Stimulated activated CD8-positive, alpha-beta memory T cell treated with anti-CD3 and anti-CD28 coated beads, Interleukin-12 subunit alpha, Interleukin-12 subunit beta, amount 100 ng/mL, for 24 hours (primary cell): ENCODE results near the gene WFDC8.

Experiments
- DNase-seq: peaks from one replicate; pipeline ENCODE4 v3.0.0-alpha.2; 2020; ENCODE audit errors: extremely low read depth

The WFDC8 gene

GRCh38 chr20:45548410-45548809, 30.7 kb downstream of the WFDC8 start:
- no peak for DNase-seq

- DNase-seq, result no peak
These were observed 31.8 kb downstream of the WFDC8 start, which contains the start of gene EPPIN for GRCh38 chr20:45547206-45547770. EPPIN (minus strand) TSS chr20:45547401; CDS start chr20:45547357, 44 bp downstream.

- no peak for DNase-seq
These were observed 33.2 kb downstream of the WFDC8 start for GRCh38 chr20:45545754-45546453.

- no peak for DNase-seq
These were observed 33.7 kb downstream of the WFDC8 start for GRCh38 chr20:45545351-45545750.

- DNase-seq, result no peak
These were observed 39.7 kb downstream of the WFDC8 start, which contains the start of gene WFDC6 for GRCh38 chr20:45539382-45539781. WFDC6 (minus strand) TSS chr20:45539482; CDS start chr20:45539407, 75 bp downstream.

- no peak for DNase-seq
These were observed 40.8 kb downstream of the WFDC8 start for GRCh38 chr20:45538209-45538799.

- DNase-seq, result no peak
These were observed 51.8 kb downstream of the WFDC8 start for GRCh38 chr20:45527294-45527693.

GRCh38 chr20:45523821-45524220, 55.3 kb downstream of the WFDC8 start:
- DNase-seq, result no peak

GRCh38 chr20:45518282-45518681, 60.8 kb downstream of the WFDC8 start:
- DNase-seq, result no peak

GRCh38 chr20:45515147-45515913, 63.8 kb downstream of the WFDC8 start, which contains the start of gene SPINT3:
SPINT3 (minus strand) TSS chr20:45515622; CDS start chr20:45515608, 14 bp downstream.
- no peak for DNase-seq

- no peak for DNase-seq
These were observed 68.7 kb downstream of the WFDC8 start for GRCh38 chr20:45510242-45510862.

GRCh38 chr20:45509091-45509490, 70.0 kb downstream of the WFDC8 start:
- no peak for DNase-seq

GRCh38 chr20:45508068-45508886, 70.8 kb downstream of the WFDC8 start:
- DNase-seq, result no peak

GRCh38 chr20:45507011-45507820, 71.9 kb downstream of the WFDC8 start:
- no peak for DNase-seq

GRCh38 chr20:45506398-45506797, 72.7 kb downstream of the WFDC8 start:
- no peak for DNase-seq

GRCh38 chr20:45503403-45503802, 75.7 kb downstream of the WFDC8 start:
- no peak for DNase-seq

GRCh38 chr20:45502561-45502960, 76.5 kb downstream of the WFDC8 start:
- DNase-seq, result no peak
